Epithelial cell of esophagus (primary cell): ENCODE measurements around the gene NAA10.
"Not testable (repeated sequence)": the region's sequence is repeated elsewhere in the genome, so short reads cannot be mapped to it uniquely, and the experiment has no call there.

ENCODE experiments used
- DNase-seq: peaks from one replicate; pipeline ENCODE4 v3.0.0; 2010; ENCODE audit warnings: low read depth
- H3K4me3 ChIP-seq: 2 replicates; pipeline ENCODE4 v1.5.1; 2011; ENCODE audit warnings: mild to moderate bottlenecking, low read length, control low read depth
- CTCF ChIP-seq: IDR thresholded peaks from 2 replicates; pipeline ENCODE4 v1.5.1; 2011; ENCODE audit warnings: low read depth, mild to moderate bottlenecking, low read length, control low read depth, inconsistent platforms; ENCODE audit not compliant: insufficient read depth; ENCODE audit errors: missing control alignments

Gene NAA10

GRCh38 chrX:153934762-153935325 is at the start of gene NAA10:
Gene NAA10, minus strand, starts transcription at chrX:153935037. Its CDS starts 133 bp downstream, at chrX:153934904.
- TF ChIP-seq CTCF = no peak
- peak within 1 kb of the TSS; percentile 56 for H3K4me3 ChIP-seq
- DNase-seq = peak; percentile 77

- no peak for TF ChIP-seq CTCF
- no peak for DNase-seq
- H3K4me3 ChIP-seq = no peak overlapping the region
Observed at GRCh38 chrX:153983321-153983801, 48.5 kb upstream of the NAA10 start.

- H3K4me3 ChIP-seq = no peak overlapping the region
- DNase-seq = no peak
- no peak for TF ChIP-seq CTCF
Observed at GRCh38 chrX:153981771-153982533, 47.1 kb upstream of the NAA10 start.

- TF ChIP-seq CTCF = no peak
- H3K4me3 ChIP-seq = no peak overlapping the region
- no peak for DNase-seq
Observed at GRCh38 chrX:153981231-153981630, 46.4 kb upstream of the NAA10 start.

- not testable (repeated sequence) for H3K4me3 ChIP-seq, DNase-seq
Observed at GRCh38 chrX:153980394-153980793, 45.6 kb upstream of the NAA10 start.

- H3K4me3 ChIP-seq = no peak overlapping the region
- TF ChIP-seq CTCF = no peak
- no peak for DNase-seq
Observed at GRCh38 chrX:153974726-153975286, 40.0 kb upstream of the NAA10 start.

GRCh38 chrX:153974003-153974725 is 39.3 kb upstream of the NAA10 start:
- no peak for TF ChIP-seq CTCF
- no peak overlapping the region for H3K4me3 ChIP-seq
- no peak for DNase-seq
